Limb (tissue), 2 donors: ENCODE results near the gene GCSAM.

ENCODE experiments used
- DNase-seq, 2 donors: peaks; one replicate each; pipeline ENCODE4 v3.0.0-alpha.2; 2016; ENCODE audit errors: extremely low spot score in 2 of 2

Gene GCSAM

GRCh38 chr3:112109322-112109721 is 23.7 kb downstream of the GCSAM start:
- DNase-seq: no peak

GRCh38 chr3:112104774-112105173 is 28.3 kb downstream of the GCSAM start:
- no peak for DNase-seq

- DNase-seq: no peak
Observed at GRCh38 chr3:112101916-112102315, 31.1 kb downstream of the GCSAM start.

- no peak for DNase-seq
Observed at GRCh38 chr3:112097378-112097777, 35.7 kb downstream of the GCSAM start.

- no peak for DNase-seq
Observed at GRCh38 chr3:112096176-112096575, 36.9 kb downstream of the GCSAM start.

GRCh38 chr3:112095731-112096130 is 37.3 kb downstream of the GCSAM start:
- DNase-seq: no peak

GRCh38 chr3:112093180-112093522 is 39.9 kb downstream of the GCSAM start:
- DNase-seq: no peak

- no peak for DNase-seq
Observed at GRCh38 chr3:112092496-112093179, 40.4 kb downstream of the GCSAM start.

GRCh38 chr3:112090887-112091586 is 42.0 kb downstream of the GCSAM start:
- no peak for DNase-seq

GRCh38 chr3:112089956-112090886 is 42.8 kb downstream of the GCSAM start:
- DNase-seq: no peak

- DNase-seq: no peak
Observed at GRCh38 chr3:112088944-112089343, 44.1 kb downstream of the GCSAM start.

GRCh38 chr3:112087746-112088145 is 45.3 kb downstream of the GCSAM start:
- no peak for DNase-seq

GRCh38 chr3:112086875-112087524 is 46.0 kb downstream of the GCSAM start:
- DNase-seq: no peak

GRCh38 chr3:112086076-112086854 is 46.8 kb downstream of the GCSAM start, which contains the start of gene C3orf52:
C3orf52 (plus strand) TSS chr3:112086389; CDS start chr3:112086408, 19 bp downstream.
- DNase-seq: peak; percentile 71 to 82

- DNase-seq: no peak
Observed at GRCh38 chr3:112085735-112086075, 47.3 kb downstream of the GCSAM start.

- DNase-seq: no peak
Observed at GRCh38 chr3:112084980-112085705, 47.9 kb downstream of the GCSAM start.

GRCh38 chr3:112083239-112083638 is 49.8 kb downstream of the GCSAM start:
- no peak for DNase-seq

GRCh38 chr3:112078125-112079083 is 54.6 kb downstream of the GCSAM start:
- no peak for DNase-seq
